H1 (cell line): Measurements from ENCODE around the gene TMCC3. TPM values are rescaled to one million over a fixed set of nuclear protein-coding genes. Genes with fewer than 3 reads are reported as not detected.

Experiments
- CTCF ChIA-PET: fragments of 300-600 bp; sonication (Branson Sonifier 250); formaldehyde crosslinking; loops from one replicate; lab custom pipeline; 2021; ENCODE audit not compliant: partially characterized antibody; lab: Charles Lee
- POLR2A ChIA-PET: fragments of 300-600 bp; sonication (Branson Sonifier 250); formaldehyde crosslinking; loops from one replicate; lab custom pipeline; 2021; ENCODE audit warnings: inconsistent platforms; ENCODE audit not compliant: partially characterized antibody; lab: Charles Lee
- DNase-seq, 2 experiments: peaks; one replicate each; pipeline versions ENCODE4 v3.0.0 to v3.0.0-alpha.2; 2010 to 2022; ENCODE audit warnings: low spot score in 2 of 2, low read depth in 1 of 2, mixed read lengths in 1 of 2
- FAIRE-seq: peaks from 2 replicates; lab custom pipeline; 2011; peaks lifted over from hg19 to GRCh38; lab: Jason Lieb, UNC
- H2AFZ ChIP-seq: 2 replicates; pipeline ENCODE4 v1.8.1; 2012; ENCODE audit warnings: low read length, inconsistent platforms
- H2AK5ac ChIP-seq: 2 replicates; pipeline ENCODE4 v1.6.1; 2013; ENCODE audit warnings: low read depth, low read length
- H2BK120ac ChIP-seq: replicated peaks from 2 replicates; pipeline ENCODE3; 2013; ENCODE audit warnings: low read depth, low read length, inconsistent platforms
- H2BK12ac ChIP-seq: 2 replicates; pipeline ENCODE4 v1.6.1; 2013; ENCODE audit warnings: low read depth, low read length
- H2BK15ac ChIP-seq: 2 replicates; pipeline ENCODE4 v1.6.1; 2013; ENCODE audit warnings: low read length
- H2BK20ac ChIP-seq: 2 replicates; pipeline ENCODE4 v1.6.1; 2013; ENCODE audit warnings: low read length
- H2BK5ac ChIP-seq: 2 replicates; pipeline ENCODE4 v1.6.1; 2013; ENCODE audit warnings: low read depth, low read length
- H3K14ac ChIP-seq: 2 replicates; pipeline ENCODE4 v1.6.1; 2013; ENCODE audit warnings: inconsistent platforms; ENCODE audit not compliant: insufficient read length
- H3K18ac ChIP-seq: 2 replicates; pipeline ENCODE4 v1.6.1; 2013; ENCODE audit warnings: low read length; ENCODE audit errors: extremely low read depth
- H3K23ac ChIP-seq: 2 replicates; pipeline ENCODE4 v1.6.1; 2013; ENCODE audit warnings: inconsistent platforms; ENCODE audit not compliant: insufficient read length
- H3K23me2 ChIP-seq: 2 replicates; pipeline ENCODE4 v1.6.1; 2013; ENCODE audit warnings: low read depth, low read length
- H3K27ac ChIP-seq: 2 replicates; pipeline ENCODE4 v1.6.1; 2011; ENCODE audit warnings: low read depth, low read length, inconsistent platforms
- H3K27me3 ChIP-seq, 4 experiments: replicated peaks in 1 of 4; 1 replicate in 1 of 4; 2 replicates in 3 of 4; pipeline versions ENCODE4 v1.6.1 to v1.8.1; 2011 to 2013; ENCODE audit warnings: low read length in 3 of 4, mild to moderate bottlenecking in 3 of 4, inconsistent platforms in 2 of 4, mixed read lengths in 2 of 4, moderate library complexity in 1 of 4; ENCODE audit not compliant: control insufficient read depth in 3 of 4, insufficient read depth in 3 of 4; ENCODE audit errors: extremely low read depth in 1 of 4
- H3K36me3 ChIP-seq, 4 experiments: 2 replicates each; pipeline versions ENCODE4 v1.6.1 to v1.8.1; 2011 to 2013; ENCODE audit warnings: mild to moderate bottlenecking in 4 of 4, low read length in 3 of 4, moderate library complexity in 2 of 4, control low read depth in 1 of 4, inconsistent platforms in 1 of 4; ENCODE audit not compliant: insufficient read depth in 4 of 4, control insufficient read depth in 2 of 4
- H3K4ac ChIP-seq: replicated peaks from 2 replicates; pipeline ENCODE3; 2013; ENCODE audit warnings: low read length, low read depth, mixed read lengths, inconsistent platforms; ENCODE audit not compliant: insufficient read length
- H3K4me1 ChIP-seq, 4 experiments: replicated peaks in 1 of 4; 1 replicate in 1 of 4; 2 replicates in 3 of 4; pipeline versions ENCODE4 v1.6.1 to v1.8.1; 2011 to 2013; ENCODE audit warnings: low read length in 3 of 4, inconsistent platforms in 2 of 4, mixed read lengths in 1 of 4; ENCODE audit not compliant: insufficient read depth in 4 of 4, control insufficient read depth in 3 of 4
- H3K4me2 ChIP-seq, 2 experiments: 2 replicates each; pipeline versions ENCODE4 v1.6.1 to v1.8.1; 2011 to 2013; ENCODE audit warnings: low read depth in 2 of 2, low read length in 2 of 2, control low read depth in 1 of 2, inconsistent platforms in 1 of 2, mild to moderate bottlenecking in 1 of 2; ENCODE audit not compliant: insufficient read depth in 1 of 2
- H3K4me3 ChIP-seq, 4 experiments: fragments of 200-600, 300-600 bp in 1 of 4; sonication (generic), shearing (Covaris generic), sonication (Bioruptor Twin) in 1 of 4; 2 replicates each; pipeline versions ENCODE4 v1.5.1 to v1.8.1; 2011 to 2016; ENCODE audit warnings: low read length in 4 of 4, low read depth in 3 of 4, control low read depth in 2 of 4, inconsistent platforms in 2 of 4, mild to moderate bottlenecking in 2 of 4, mixed read lengths in 1 of 4, moderate library complexity in 1 of 4; ENCODE audit not compliant: insufficient read depth in 2 of 4; ENCODE audit errors: extremely low read depth in 1 of 4
- H3K56ac ChIP-seq: replicated peaks from 2 replicates; pipeline ENCODE3; 2013; ENCODE audit warnings: low read depth, mild to moderate bottlenecking, mixed read lengths, low read length, inconsistent platforms; ENCODE audit not compliant: insufficient read length
- H3K79me1 ChIP-seq: 2 replicates; pipeline ENCODE4 v1.6.1; 2013; ENCODE audit warnings: low read depth, low read length, control low read depth
- H3K79me2 ChIP-seq, 2 experiments: 2 replicates each; pipeline versions ENCODE4 v1.6.1 to v1.8.1; 2012 to 2013; ENCODE audit warnings: low read length in 2 of 2, mild to moderate bottlenecking in 2 of 2, inconsistent platforms in 1 of 2; ENCODE audit not compliant: insufficient read depth in 2 of 2, control insufficient read depth in 1 of 2
- H3K9ac ChIP-seq, 4 experiments: replicated peaks in 1 of 4; 1 replicate in 1 of 4; 2 replicates in 3 of 4; pipeline versions ENCODE4 v1.6.1 to v1.8.1; 2011 to 2013; ENCODE audit warnings: low read depth in 3 of 4, low read length in 3 of 4, control low read depth in 2 of 4, mild to moderate bottlenecking in 2 of 4, moderate library complexity in 2 of 4, inconsistent platforms in 1 of 4; ENCODE audit errors: extremely low read depth in 1 of 4
- H3K9me3 ChIP-seq, 2 experiments: 2 replicates each; pipeline versions ENCODE4 v1.6.1 to v1.8.1; 2012 to 2013; ENCODE audit warnings: mild to moderate bottlenecking in 2 of 2, moderate library complexity in 2 of 2, control low read depth in 1 of 2, inconsistent platforms in 1 of 2, low read depth in 1 of 2, low read length in 1 of 2, mixed read lengths in 1 of 2; ENCODE audit not compliant: insufficient read depth in 2 of 2
- H4K20me1 ChIP-seq, 2 experiments: replicated peaks in 1 of 2; 2 replicates each; pipeline versions ENCODE3 to v1.8.1; 2011 to 2013; ENCODE audit warnings: inconsistent platforms in 2 of 2, low read length in 2 of 2, mild to moderate bottlenecking in 1 of 2; ENCODE audit not compliant: insufficient read depth in 2 of 2, control insufficient read depth in 1 of 2
- H4K5ac ChIP-seq: 2 replicates; pipeline ENCODE4 v1.6.1; 2013; ENCODE audit warnings: low read length, low read depth, mixed read lengths, inconsistent platforms; ENCODE audit not compliant: insufficient read length
- H4K8ac ChIP-seq: 2 replicates; pipeline ENCODE4 v1.8.0; 2013; ENCODE audit warnings: mild to moderate bottlenecking, moderate library complexity, low read length, inconsistent platforms; ENCODE audit not compliant: insufficient read depth; ENCODE audit errors: extremely low read depth
- H4K91ac ChIP-seq: replicated peaks from 2 replicates; pipeline ENCODE3; 2013; ENCODE audit warnings: low read length, mixed read lengths, inconsistent platforms; ENCODE audit not compliant: insufficient read length
- CBX5 ChIP-seq: fragments of 300-800, 300-1000 bp; sonication (generic); IDR thresholded peaks from 2 replicates; pipeline ENCODE4 v1.7.1; 2016; ENCODE audit warnings: antibody characterized with exemption, low read length, low read depth
- CEBPB ChIP-seq: IDR thresholded peaks from 2 replicates; pipeline ENCODE4 v1.6.1; 2012; ENCODE audit warnings: low read depth, low read length
- CHD2 ChIP-seq: IDR thresholded peaks from 2 replicates; pipeline ENCODE4 v1.6.1; 2012; ENCODE audit warnings: low read length, improper control_type of control experiment
- EP300 ChIP-seq, 2 experiments: IDR thresholded peaks; 1 replicate in 1 of 2; 2 replicates in 1 of 2; pipeline ENCODE4 v1.6.1; 2011 to 2012; ENCODE audit warnings: low read depth in 2 of 2, low read length in 2 of 2, mild to moderate bottlenecking in 2 of 2, borderline replicate concordance in 1 of 2, inconsistent platforms in 1 of 2, moderate library complexity in 1 of 2
- EZH2 ChIP-seq: fragments of 200-600 bp; sonication (generic); IDR thresholded peaks from 2 replicates; pipeline ENCODE4 v1.7.1; 2012; ENCODE audit warnings: low read depth, mild to moderate bottlenecking, moderate library complexity, low read length, inconsistent platforms; ENCODE audit not compliant: severe bottlenecking
- HDAC2 ChIP-seq, 2 experiments: fragments of 300-600 bp in 1 of 2; sonication (generic) in 1 of 2; IDR thresholded peaks; 2 replicates each; pipeline ENCODE4 v1.6.1; 2011 to 2012; ENCODE audit warnings: low read depth in 2 of 2, low read length in 2 of 2, mild to moderate bottlenecking in 2 of 2, moderate library complexity in 2 of 2, borderline replicate concordance in 1 of 2, inconsistent platforms in 1 of 2
- NANOG ChIP-seq: IDR thresholded peaks from 2 replicates; pipeline ENCODE4 v1.6.1; 2011; ENCODE audit warnings: low read length, low read depth, mild to moderate bottlenecking, inconsistent platforms; ENCODE audit not compliant: insufficient read depth, poor library complexity, severe bottlenecking
- POLR2A ChIP-seq, 2 experiments: IDR thresholded peaks; 1 replicate in 1 of 2; 2 replicates in 1 of 2; pipeline ENCODE4 v1.6.1; 2011; ENCODE audit warnings: low read depth in 2 of 2, low read length in 2 of 2, mild to moderate bottlenecking in 2 of 2; ENCODE audit errors: control extremely low read depth in 1 of 2
- SP2 ChIP-seq: IDR thresholded peaks from 2 replicates; pipeline ENCODE4 v1.6.1; 2012; ENCODE audit warnings: mild to moderate bottlenecking, low read length, inconsistent platforms
- TAF7 ChIP-seq: optimal IDR thresholded peaks from 2 replicates; pipeline ENCODE3; 2011; ENCODE audit warnings: low read depth, mild to moderate bottlenecking, inconsistent platforms, low read length, moderate library complexity, borderline replicate concordance
- YY1 ChIP-seq: IDR thresholded peaks from 2 replicates; pipeline ENCODE4 v1.6.1; 2011; ENCODE audit warnings: low read depth, mild to moderate bottlenecking, low read length
- WGBS, 2 experiments: shearing (Covaris generic) in 1 of 2; methylation state at CpG; one replicate each; pipeline versions ENCODE4 v1.1.6 to v1.1.7; 2013 to 2015; ENCODE audit warnings: low lambda C conversion rate in 2 of 2, mixed read lengths in 2 of 2, inconsistent platforms in 1 of 2, low coverage in 1 of 2, missing lambda C conversion rate in 1 of 2; ENCODE audit not compliant: insufficient replicate concordance in 2 of 2, insufficient coverage in 1 of 2, insufficient read length in 1 of 2; ENCODE audit errors: extremely low coverage in 1 of 2, missing lambda C conversion rate in 1 of 2; 5-methylcytosine and 5-hydroxymethylcytosine counted together
- polyA plus RNA-seq, 7 experiments: library from polyadenylated mRNA; depleted of rRNA in 3 of 7; stranded (reverse) in 5 of 7; unstranded in 2 of 7; fragments of >200 nt in 5 of 7; fragments of 200-250 nt in 2 of 7; gene quantifications; 1 replicate in 5 of 7; 2 replicates in 1 of 7; 4 replicates in 1 of 7; pipeline versions ENCODE4 v1.2.1 to v1.2.3, GENCODE V29; 2011 to 2013; ENCODE audit warnings: missing spikeins in 2 of 7, mixed read lengths in 2 of 7
- total RNA-seq: library from RNA; stranded (reverse); fragmentation: NEBNext Ultra II Directional; extraction: Animal tissue kit (Norgen Biotek cat#: 25700); gene quantifications from 2 replicates; pipeline ENCODE4 v1.2.1, GENCODE V29; 2021
- TF ChIP-seq, protein P1 (sequence below): IDR thresholded peaks from 2 replicates; pipeline ENCODE4 v1.6.1; 2012; ENCODE audit warnings: inconsistent platforms

The TMCC3 gene
- total and polyA plus RNA-seq, 2 of the 8 experiments (the other 6 are each of a cell fraction or from before 2014, with no cell fraction given): 1.7 to 4.1 TPM

DNA sequence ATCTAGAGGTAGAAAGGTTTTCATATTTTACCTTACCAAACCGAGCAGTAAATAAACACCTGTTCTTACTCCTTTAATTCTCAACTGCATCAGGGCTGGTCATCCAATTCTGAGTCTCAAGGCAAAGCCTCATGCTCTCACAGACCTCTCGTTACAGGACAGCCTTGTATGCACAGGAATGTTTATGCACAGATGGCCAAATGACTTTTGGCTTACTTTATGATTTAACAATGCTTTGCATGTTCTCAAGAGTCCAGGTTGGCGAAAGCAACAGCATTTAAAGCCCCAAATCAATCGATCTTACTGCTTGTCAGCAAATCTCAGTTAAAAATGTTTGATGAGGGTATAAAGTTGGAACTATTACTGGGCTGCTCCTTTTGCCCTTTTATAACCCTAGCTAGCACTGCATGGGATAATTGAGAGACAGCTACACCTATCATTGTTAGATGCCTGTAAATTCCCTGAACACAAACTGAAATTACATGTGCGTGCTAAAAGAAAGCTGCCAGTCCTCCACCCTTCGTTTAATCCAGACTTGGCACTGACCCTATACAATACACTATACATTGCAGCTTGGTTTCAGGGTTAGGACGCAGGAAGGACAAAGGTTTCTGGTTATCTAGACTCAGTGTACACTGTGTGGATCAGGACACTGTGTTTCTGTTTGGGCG, 63.6 kb downstream of the TMCC3 start:
- no peak overlapping the region for H4K91ac ChIP-seq
- H2BK12ac ChIP-seq: no peak overlapping the region
- H3K9me3 ChIP-seq: no peaks in the 10 kb centered on the region
- no peak overlapping the region for H3K56ac ChIP-seq
- no peaks in the 10 kb centered on the region for H3K79me1 ChIP-seq
- H2BK20ac ChIP-seq: no peak overlapping the region
- H3K27ac ChIP-seq: no peak overlapping the region
- ChIA-PET CTCF (interaction anchor here (1.0 kb wide), 1 partner anchor 8 kb away, joined by 3 read pairs; no protein-coding TSS in a partner anchor), POLR2A (no interaction called here)
- no peak overlapping the region for H3K4ac ChIP-seq
- no peak overlapping the region for H4K5ac ChIP-seq
- H2BK120ac ChIP-seq: no peak overlapping the region
- H3K79me2 ChIP-seq: no peaks in the 10 kb centered on the region
- DNase-seq (no peak), FAIRE-seq (no peak)
- H3K18ac ChIP-seq: no peak overlapping the region
- H4K20me1 ChIP-seq: no peaks in the 10 kb centered on the region
- H3K23ac ChIP-seq: no peak overlapping the region
- H2AK5ac ChIP-seq: no peak overlapping the region
- H3K27me3 ChIP-seq: no peaks in the 10 kb centered on the region
- WGBS, 2 experiments: 83% methylated on average over 8 of the region's 8 CpGs; no CpG with 5 or more reads in 1 of the 2 experiments
- H3K23me2 ChIP-seq: no peaks in the 10 kb centered on the region
- H3K14ac ChIP-seq: no peak overlapping the region
- no peak overlapping the region for H3K9ac ChIP-seq
- H3K4me1 ChIP-seq: peaks cover 0 to 3% (median under 1%) of the 10 kb centered on the region in 4 experiments; a peak in 2 of 7 replicates
- H3K4me2 ChIP-seq: no peak overlapping the region
- H2AFZ ChIP-seq: no peak overlapping the region
- H3K4me3 ChIP-seq: no peak overlapping the region
- H2BK15ac ChIP-seq: no peak overlapping the region
- no peak for TF ChIP-seq CBX5
- TF ChIP-seq EZH2: no peak
- no peak for TF ChIP-seq POLR2A (IDR thresholded peaks at IDR 0.05; ENCODE audit: control extremely low read depth in 1 of 2, low read depth in 2 of 2, low read length in 2 of 2)
- no peak for TF ChIP-seq EP300 (IDR thresholded peaks at IDR 0.05; ENCODE audit: borderline replicate concordance in 1 of 2, low read depth in 2 of 2, low read length in 2 of 2)
- no peak for TF ChIP-seq NANOG
- TF ChIP-seq TAF7: no peak
- no peak for TF ChIP-seq HDAC2 (IDR thresholded peaks at IDR 0.05; ENCODE audit: borderline replicate concordance in 1 of 2, low read depth in 2 of 2, low read length in 2 of 2)
- no peak for TF ChIP-seq CHD2
- TF ChIP-seq, protein P1, sequence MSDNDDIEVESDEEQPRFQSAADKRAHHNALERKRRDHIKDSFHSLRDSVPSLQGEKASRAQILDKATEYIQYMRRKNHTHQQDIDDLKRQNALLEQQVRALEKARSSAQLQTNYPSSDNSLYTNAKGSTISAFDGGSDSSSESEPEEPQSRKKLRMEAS: no peak
- no peak for TF ChIP-seq CEBPB
- TF ChIP-seq SP2: no peak
- TF ChIP-seq YY1: no peak
- H4K8ac ChIP-seq: no peak overlapping the region
- no peaks in the 10 kb centered on the region for H3K36me3 ChIP-seq
- H2BK5ac ChIP-seq: no peak overlapping the region
